H1 (cell line): ENCODE measurements around the gene CHMP4B.

ENCODE experiments used
- JUN ChIP-seq: IDR thresholded peaks from 2 replicates; pipeline ENCODE4 v1.6.1; 2011; ENCODE audit warnings: low read depth, mild to moderate bottlenecking, improper control_type of control experiment, low read length
- POLR2A ChIP-seq, 2 experiments: IDR thresholded peaks; 1 replicate in 1 of 2; 2 replicates in 1 of 2; pipeline ENCODE4 v1.6.1; 2011; ENCODE audit warnings: low read depth in 2 of 2, low read length in 2 of 2, mild to moderate bottlenecking in 2 of 2; ENCODE audit errors: control extremely low read depth in 1 of 2
- RXRA ChIP-seq: IDR thresholded peaks from 2 replicates; pipeline ENCODE4 v1.6.1; 2011; ENCODE audit warnings: low read depth, mild to moderate bottlenecking, low read length, moderate library complexity; ENCODE audit not compliant: insufficient read depth
- YY1 ChIP-seq: IDR thresholded peaks from 2 replicates; pipeline ENCODE4 v1.6.1; 2011; ENCODE audit warnings: low read depth, mild to moderate bottlenecking, low read length

DNA sequence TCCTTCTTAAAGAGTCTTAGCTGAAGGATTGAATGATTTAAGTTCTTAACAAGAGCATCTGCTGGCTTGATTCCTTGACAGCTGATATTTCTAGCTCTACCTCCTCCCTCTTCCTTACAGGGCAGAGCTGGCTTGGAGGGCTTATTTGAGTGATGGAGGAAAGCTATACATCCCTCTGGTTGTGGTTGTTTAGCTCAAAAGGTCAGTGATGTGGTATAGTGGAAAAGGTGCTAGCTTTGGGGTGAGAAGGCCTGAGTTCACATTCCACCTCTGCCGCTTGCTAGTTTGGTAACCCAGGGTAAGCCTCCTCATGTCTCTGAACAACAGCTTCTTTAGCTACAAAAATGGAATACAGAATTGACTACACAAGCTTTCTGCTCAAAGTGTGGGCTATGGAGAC is 8.3 kb downstream of the CHMP4B start:
- no peak for TF ChIP-seq YY1
- TF ChIP-seq POLR2A (IDR thresholded peaks at IDR 0.05; ENCODE audit: control extremely low read depth in 1 of 2, low read depth in 2 of 2, low read length in 2 of 2) = no peak
- no peak for TF ChIP-seq JUN
- TF ChIP-seq RXRA = no peak
